ENCODE data around the gene CNPY2.
"Not testable (repeated sequence)": the region's sequence is repeated elsewhere in the genome, so short reads cannot be mapped to it uniquely, and the experiment has no call there.

DNA sequence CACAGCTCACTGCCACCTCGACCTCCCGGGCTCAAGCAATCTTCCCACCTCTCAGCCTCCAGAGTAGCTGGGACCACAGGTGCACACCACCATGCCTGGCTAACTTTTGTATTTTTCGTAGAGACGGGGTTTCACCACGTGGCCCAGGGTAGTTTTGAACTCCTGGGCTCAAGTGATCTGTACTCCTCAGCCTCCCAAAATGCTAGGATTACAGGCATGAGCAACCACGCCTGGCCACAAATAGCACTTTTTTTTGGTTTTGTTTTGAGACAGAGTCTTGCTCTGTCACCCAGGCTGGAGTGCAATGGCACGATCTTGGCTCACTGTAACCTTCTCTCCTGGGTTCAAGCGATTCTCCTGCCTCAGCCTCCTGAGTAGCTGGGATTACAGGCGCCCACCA, 31.5 kb upstream of the CNPY2 start:
- not testable (repeated sequence) for TF ChIP-seq POLR2AphosphoS5, POLR2A (IDR thresholded peaks at IDR 0.05)
